NCI-H774 (cell line): ENCODE results near the gene ING4.

ENCODE experiments used
- DNase-seq: peaks from one replicate; lab custom pipeline; 2025; lab: John Stamatoyannopoulos, UW

Gene ING4

DNA sequence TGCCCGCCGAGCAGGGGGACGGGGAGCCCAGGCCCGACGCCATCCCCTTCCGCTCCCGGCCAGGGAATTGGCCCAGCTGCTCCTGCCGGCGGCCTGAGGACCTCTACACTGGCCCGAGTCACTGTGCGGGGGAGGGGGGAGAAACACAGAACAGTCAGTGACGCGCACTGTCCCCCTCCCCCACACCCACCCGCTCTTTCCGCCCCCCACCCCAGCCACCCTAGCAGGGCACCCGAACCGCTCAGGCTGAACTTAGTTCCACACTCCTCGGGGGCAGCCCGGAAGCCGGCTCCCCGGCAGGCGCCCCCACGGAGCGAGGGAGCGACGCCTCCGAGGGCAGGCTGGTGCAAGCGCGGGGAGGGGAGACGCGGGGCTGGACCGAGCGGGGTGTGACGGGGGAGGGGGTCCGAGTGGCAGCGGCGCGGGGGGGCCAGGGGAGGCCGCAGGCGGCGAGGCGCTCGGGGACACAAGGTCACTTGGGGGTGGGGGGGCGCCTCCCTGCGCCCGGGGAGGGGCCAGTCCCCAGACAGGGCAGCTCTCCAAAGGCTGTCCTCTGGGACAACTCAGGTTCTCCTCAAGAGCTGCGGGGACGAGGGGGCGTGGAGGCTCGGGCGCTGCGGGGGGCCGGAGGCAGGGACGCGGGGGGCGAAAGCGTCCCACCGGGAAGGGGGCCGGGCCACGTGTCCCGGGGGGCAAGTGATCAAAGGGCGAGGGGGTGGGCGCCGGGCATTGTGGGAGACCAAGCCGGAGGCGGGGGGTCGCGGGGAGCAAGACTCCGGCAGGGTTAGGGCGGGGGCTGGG, 56.4 kb downstream of the ING4 start:
- DNase-seq = peak; percentile 38

DNA sequence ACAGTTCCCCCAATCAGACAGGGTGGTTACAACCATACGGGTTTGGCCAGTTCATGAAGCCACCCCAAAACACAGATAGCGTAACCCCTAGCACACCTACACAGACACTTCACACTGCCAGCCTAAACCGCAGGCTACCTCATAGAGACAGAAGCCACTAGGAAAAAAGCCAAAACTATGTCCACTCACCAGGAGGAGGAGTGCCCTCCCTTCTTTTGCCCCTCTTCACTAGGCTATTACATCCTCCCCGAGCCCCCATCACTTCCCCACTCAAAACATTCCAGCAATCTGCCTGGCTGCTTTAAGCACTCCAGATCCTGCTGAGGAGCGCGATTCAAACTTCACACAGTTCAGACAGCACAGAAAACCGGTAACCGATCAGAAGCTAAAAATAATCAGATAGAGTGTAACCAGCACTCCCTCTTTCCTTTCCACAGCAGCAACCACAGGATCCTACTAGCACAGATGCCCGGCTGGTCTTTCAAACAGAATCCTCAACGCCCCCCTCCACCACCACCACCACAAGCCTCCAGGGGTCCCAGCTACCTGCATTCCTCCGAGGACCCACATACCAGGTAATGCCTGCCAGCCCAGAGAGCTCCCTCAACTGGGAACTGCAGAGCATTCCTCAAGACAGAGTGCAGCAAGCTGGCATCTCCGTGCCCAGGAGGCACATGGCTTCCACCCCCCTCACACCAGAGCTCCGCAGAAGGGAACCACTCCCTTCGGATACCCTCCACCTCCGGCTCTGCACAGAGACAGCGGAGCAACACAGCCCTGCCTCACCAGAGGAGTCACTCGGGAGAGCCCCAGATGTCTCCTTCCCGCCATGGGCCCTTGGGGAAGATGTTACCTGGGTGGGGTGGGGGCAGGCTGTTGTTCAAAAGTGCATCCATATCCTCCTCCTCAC, 57.2 kb downstream of the ING4 start:
- no peak for DNase-seq

DNA sequence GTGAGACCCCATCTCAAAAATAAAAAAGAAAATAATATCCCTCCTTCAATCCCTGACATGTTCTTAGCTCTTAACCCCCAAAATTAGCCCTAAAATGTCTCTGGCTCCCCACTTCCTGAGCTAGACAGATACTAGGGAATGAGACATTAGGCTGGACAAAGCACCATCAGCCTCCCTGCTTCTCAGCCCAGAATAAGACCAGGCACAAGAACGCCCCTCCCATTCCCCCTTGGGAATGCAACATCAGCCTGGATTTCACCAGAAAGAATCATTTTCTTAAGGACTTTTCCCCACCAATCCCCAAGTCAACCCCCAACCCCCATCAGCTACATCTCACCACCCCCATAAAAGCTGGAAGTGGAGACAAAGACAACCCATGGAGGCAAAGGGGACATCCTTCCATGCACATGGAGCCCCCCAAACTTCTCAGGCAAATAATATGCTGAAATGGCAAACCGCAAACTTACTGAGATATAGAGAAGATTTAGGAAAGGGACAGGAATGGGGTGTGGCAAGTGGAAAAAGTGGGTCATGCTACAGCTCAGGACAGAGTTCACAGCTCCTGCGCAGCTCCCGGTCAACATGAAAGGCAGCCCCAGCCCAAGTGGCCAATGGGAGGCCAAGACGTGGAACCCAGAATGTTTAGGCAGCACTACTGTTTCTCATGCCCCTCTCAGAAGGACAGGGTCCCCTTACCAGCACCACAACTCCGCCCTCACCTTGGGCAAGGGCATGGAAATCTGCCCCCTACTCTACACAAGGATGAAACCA, 58.5 kb downstream of the ING4 start:
- DNase-seq = no peak

DNA sequence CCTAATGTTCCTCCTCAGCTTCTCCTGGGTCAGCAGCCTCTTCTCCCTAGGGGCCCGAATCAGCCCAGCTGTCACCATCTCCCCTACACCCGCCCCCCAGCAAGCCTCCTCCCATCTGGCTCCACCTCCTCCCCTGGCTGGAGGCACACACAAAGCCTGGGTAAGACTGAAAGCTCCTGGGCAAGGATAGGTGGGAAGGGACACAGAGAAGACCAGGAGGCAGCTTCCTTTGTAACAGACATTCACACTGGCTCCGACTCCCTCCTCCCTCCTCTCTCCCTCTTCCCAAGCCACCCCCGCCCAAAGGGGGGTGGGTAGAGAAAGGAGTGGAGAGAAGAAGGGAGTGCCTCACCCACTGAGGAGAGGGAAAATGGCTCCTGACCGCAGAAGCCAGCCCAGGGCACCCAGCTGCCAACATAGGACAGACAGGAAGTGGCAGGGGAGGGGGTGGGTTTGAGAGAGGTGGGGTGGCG, 59.8 kb downstream of the ING4 start:
- no peak for DNase-seq

DNA sequence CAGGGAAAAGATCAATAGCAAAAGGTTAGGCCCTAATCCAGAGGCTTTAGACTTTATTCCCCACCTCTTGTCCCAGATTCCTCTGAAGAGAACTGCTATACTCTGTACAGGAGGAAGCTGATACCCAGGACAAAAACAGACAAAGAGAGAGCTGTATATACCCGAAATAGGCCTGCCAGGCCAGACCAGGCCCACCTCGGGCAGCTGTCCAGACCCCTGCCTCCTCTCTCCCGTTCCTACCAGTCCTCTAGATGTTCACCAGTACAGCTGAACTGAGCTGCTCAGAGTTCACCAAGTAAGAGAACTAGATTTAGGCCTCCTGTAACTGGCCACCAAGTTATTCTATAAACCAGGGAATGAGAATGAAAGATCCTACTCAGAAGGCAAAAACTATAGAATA, 60.4 kb downstream of the ING4 start:
- no peak for DNase-seq
